Coronary artery (tissue), 2 donors: Measurements from ENCODE around the gene PLXNA1.
A peak's percentile ranks its signal among the peaks of the same experiment; 100 is the strongest.

Experiments used
- DNase-seq: peaks from one replicate; pipeline ENCODE4 v3.0.0-alpha.2; 2017; ENCODE audit warnings: low spot score
- H3K27ac ChIP-seq, 2 donors: fragments of 200-600 bp; sonication (generic); one replicate each; pipeline ENCODE4 v1.5.1; 2016 to 2019
- H3K4me3 ChIP-seq: fragments of 200-600 bp; sonication (generic); 2 replicates; pipeline ENCODE4 v1.5.1; 2016; ENCODE audit warnings: mild to moderate bottlenecking, moderate library complexity
- TF ChIP-seq, protein P1 (sequence below): fragments of 200-600 bp; sonication (generic); IDR thresholded peaks from one replicate; pipeline ENCODE4 v1.5.1; 2019; ENCODE audit warnings: antibody characterized with exemption

The PLXNA1 gene

DNA sequence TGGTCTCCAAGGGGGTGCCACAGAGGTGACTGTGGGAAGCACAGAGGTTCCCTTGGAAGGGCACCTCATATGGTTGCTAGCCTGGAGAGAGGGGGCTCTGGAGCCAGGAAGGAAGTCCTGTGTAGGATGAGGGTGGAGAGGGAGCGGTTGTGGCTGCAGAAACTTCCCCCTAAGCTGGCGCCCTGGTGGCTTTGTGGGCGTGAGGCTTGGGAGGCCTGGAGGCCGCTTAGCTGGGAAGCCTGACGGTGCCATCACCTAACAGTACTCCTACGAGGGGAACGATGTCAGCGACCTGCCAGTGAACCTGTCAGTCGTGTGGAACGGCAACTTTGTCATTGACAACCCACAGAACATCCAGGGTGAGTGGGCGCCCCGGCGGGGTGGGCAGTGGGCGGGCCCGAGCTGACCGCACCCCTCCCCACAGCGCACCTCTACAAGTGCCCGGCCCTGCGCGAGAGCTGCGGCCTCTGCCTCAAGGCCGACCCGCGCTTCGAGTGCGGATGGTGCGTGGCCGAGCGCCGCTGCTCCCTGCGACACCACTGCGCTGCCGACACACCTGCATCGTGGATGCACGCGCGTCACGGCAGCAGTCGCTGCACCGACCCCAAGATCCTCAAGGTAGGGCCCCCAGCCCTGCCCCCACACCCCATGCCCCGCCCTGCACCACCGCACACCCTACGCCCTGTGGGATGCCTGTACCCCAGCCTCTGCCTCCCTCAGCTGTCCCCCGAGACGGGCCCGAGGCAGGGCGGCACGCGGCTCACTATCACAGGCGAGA is 31.0 kb downstream of the PLXNA1 start:
- DNase-seq, result no peak
- no peak overlapping the region for H3K27ac ChIP-seq
- TF ChIP-seq, protein P1, sequence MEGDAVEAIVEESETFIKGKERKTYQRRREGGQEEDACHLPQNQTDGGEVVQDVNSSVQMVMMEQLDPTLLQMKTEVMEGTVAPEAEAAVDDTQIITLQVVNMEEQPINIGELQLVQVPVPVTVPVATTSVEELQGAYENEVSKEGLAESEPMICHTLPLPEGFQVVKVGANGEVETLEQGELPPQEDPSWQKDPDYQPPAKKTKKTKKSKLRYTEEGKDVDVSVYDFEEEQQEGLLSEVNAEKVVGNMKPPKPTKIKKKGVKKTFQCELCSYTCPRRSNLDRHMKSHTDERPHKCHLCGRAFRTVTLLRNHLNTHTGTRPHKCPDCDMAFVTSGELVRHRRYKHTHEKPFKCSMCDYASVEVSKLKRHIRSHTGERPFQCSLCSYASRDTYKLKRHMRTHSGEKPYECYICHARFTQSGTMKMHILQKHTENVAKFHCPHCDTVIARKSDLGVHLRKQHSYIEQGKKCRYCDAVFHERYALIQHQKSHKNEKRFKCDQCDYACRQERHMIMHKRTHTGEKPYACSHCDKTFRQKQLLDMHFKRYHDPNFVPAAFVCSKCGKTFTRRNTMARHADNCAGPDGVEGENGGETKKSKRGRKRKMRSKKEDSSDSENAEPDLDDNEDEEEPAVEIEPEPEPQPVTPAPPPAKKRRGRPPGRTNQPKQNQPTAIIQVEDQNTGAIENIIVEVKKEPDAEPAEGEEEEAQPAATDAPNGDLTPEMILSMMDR, result no peak

DNA sequence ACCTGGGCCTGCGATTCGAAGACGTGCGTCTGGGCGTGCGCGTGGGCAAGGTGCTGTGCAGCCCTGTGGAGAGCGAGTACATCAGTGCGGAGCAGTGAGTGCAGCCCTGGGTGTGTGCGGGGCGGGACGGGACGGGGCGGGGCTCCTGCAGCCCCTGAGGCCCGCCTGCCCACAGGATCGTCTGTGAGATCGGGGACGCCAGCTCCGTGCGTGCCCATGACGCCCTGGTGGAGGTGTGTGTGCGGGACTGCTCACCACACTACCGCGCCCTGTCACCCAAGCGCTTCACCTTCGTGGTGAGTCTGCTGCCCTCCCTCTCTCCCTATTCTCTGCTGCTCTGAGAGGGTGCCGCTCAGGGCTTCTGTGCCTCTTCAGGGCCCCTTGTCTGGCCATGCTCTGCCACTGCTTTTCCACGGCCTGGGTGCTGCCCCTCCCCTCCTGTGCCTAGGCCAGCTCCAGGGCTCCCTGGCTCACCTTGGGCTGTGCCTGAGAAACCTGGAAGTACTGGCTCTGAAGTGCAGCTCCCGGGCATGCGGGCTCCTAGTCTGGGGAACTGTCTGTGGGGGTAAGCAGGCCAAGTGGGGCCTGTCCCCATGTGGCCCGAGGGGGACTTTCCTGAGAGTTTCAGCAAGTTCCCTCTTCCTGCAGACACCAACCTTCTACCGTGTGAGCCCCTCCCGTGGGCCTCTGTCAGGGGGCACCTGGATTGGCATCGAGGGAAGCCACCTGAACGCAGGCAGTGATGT is 31.8 kb downstream of the PLXNA1 start:
- TF ChIP-seq, protein P1, result no peak
- Histone ChIP-seq H3K27ac (no peak overlapping the region), H3K4me3 (no peak overlapping the region)
- no peak for DNase-seq

More for the DNA sequence above, 31.0 kb downstream of the PLXNA1 start:
- no peak overlapping the region for H3K4me3 ChIP-seq

DNA sequence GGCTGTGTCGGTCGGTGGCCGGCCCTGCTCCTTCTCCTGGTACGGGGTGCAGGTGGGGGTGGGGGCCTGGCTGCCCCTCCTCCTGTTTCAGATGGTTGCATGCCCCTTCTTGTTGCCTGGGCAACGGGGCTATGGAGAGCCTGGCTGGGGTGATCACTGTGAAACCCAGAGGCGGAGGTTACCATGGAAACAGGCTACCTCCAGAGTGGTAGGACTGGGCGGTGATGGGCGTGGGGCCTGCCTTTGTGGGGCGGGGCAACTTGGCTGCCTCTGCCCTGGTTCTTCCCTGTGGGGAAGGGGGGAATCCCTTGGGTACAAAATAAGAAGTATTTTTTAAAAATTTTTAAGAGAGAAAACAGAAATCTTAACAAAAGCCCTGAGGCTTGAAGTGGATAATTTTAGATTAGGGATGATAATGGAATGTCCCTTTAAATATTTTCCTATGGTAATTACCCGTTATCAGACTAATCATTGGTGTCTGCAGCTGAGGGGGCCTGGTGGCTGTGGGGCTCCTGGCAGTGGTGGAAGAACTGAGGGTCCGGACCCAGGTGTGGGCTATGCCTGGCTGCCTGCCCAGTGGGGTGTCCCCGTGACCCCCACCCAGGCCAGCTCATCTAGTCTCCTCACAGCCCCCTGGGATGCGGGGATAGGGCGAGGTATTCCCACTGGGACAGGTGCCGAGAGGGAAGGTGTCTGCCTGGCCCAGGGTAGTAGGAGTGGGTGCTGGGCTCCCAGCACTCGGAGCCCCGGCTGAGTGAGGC is 32.5 kb downstream of the PLXNA1 start:
- Histone ChIP-seq H3K27ac (peak overlapping the region in 1 of 2 donors; percentile 62), H3K4me3 (peak overlapping the region; percentile 12)
- no peak for DNase-seq
- TF ChIP-seq, protein P1, result no peak

DNA sequence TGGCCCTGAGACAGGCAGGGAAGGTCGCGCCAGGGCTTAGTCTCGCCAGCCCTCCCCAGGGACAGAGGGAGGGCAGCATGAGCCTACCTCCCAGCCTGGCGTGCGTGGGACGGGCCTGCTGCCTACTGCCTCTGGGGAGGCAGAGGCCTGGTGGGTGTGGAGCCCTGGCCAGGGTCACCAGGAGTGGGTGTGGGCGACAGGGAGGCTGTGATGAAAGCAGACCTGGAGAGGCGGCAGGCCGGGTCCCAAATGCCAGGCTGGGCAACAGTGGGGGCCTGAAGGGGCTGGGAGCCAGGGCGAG is 33.1 kb downstream of the PLXNA1 start:
- no peak for DNase-seq
- TF ChIP-seq, protein P1, result no peak
- no peak overlapping the region for H3K4me3 ChIP-seq
- peak overlapping the region in 1 of 2 donors; percentile 62 for H3K27ac ChIP-seq

DNA sequence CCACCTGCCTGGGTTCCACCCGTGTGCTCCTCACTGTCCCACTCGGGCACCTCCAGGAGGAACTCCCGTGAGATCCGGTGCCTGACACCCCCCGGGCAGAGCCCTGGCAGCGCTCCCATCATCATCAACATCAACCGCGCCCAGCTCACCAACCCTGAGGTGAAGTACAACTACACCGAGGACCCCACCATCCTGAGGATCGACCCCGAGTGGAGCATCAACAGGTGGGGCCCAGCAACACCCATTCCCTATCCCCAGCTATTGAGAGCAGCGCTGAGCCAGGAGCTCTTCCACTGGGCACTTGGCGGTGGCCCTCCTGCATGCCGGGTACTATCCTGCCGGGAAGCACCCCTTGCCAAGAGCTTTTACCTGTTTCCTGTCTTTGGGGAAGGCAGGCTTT is 33.5 kb downstream of the PLXNA1 start:
- Histone ChIP-seq H3K4me3 (no peak overlapping the region), H3K27ac (peak overlapping the region in 1 of 2 donors; percentile 62)
- no peak for DNase-seq
- TF ChIP-seq, protein P1, result no peak

DNA sequence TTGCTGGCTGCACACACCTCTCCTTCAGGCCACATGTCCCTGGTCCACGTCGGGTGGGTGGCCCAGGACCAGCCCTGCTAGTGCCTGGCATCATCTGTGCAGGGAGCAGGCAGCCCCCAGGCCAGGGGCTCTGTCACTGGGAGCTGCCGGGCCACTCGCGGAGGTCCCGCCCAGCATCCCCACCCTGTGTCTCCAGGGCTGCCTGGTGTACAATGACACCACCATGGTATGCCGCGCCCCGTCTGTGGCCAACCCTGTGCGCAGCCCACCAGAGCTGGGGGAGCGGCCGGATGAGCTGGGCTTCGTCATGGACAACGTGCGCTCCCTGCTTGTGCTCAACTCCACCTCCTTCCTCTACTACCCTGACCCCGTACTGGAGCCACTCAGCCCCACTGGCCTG is 34.3 kb downstream of the PLXNA1 start:
- TF ChIP-seq, protein P1, result no peak
- H3K27ac ChIP-seq, result no peak overlapping the region
- no peak overlapping the region for H3K4me3 ChIP-seq
- no peak for DNase-seq
